DND-41 (cell line): ENCODE results near the gene RAB8A.

ENCODE experiments used
- ATAC-seq: fragments of 200-7000 bp; cut with Tn5 transposase; 3 replicates; pipeline ENCODE4 v1.9.1; 2021; ENCODE audit warnings: low read depth; ENCODE audit not compliant: insufficient read depth
- DNase-seq: peaks from one replicate; pipeline ENCODE4 v3.0.0-alpha.2; 2020
- H2AFZ ChIP-seq: 2 replicates; pipeline ENCODE4 v1.6.0; 2012; ENCODE audit warnings: low read depth, low read length
- H3K27ac ChIP-seq: 2 replicates; pipeline ENCODE4 v1.5.1; 2012; ENCODE audit warnings: low read length, inconsistent platforms
- H3K27me3 ChIP-seq: fragments of 200-600 bp; sonication (generic); 2 replicates; pipeline ENCODE4 v1.6.0; 2012; ENCODE audit warnings: low read length, mild to moderate bottlenecking, inconsistent platforms; ENCODE audit not compliant: insufficient read depth, poor library complexity
- H3K36me3 ChIP-seq: 2 replicates; pipeline ENCODE4 v1.5.1; 2012; ENCODE audit warnings: low read length, inconsistent platforms; ENCODE audit not compliant: insufficient read depth
- H3K4me1 ChIP-seq: 2 replicates; pipeline ENCODE4 v1.5.1; 2012; ENCODE audit warnings: mild to moderate bottlenecking, low read length; ENCODE audit not compliant: insufficient read depth
- H3K4me2 ChIP-seq: 2 replicates; pipeline ENCODE4 v1.6.0; 2012; ENCODE audit warnings: mild to moderate bottlenecking, moderate library complexity, low read length, inconsistent platforms; ENCODE audit not compliant: insufficient read depth
- H3K4me3 ChIP-seq, 2 experiments: fragments of 200-600 bp in 1 of 2; shearing (Covaris generic) in 1 of 2; 2 replicates each; pipeline ENCODE4 v1.5.1; 2012 to 2016; ENCODE audit warnings: inconsistent platforms in 2 of 2, low read length in 2 of 2, mild to moderate bottlenecking in 2 of 2, low read depth in 1 of 2, moderate library complexity in 1 of 2
- H3K79me2 ChIP-seq: 2 replicates; pipeline ENCODE4 v1.6.0; 2012; ENCODE audit warnings: low read length, inconsistent platforms; ENCODE audit not compliant: insufficient read depth
- H3K9ac ChIP-seq: 2 replicates; pipeline ENCODE4 v1.6.0; 2012; ENCODE audit warnings: low read depth, mild to moderate bottlenecking, inconsistent platforms, low read length, moderate library complexity
- H3K9me3 ChIP-seq: 2 replicates; pipeline ENCODE4 v1.5.1; 2012; ENCODE audit warnings: low read length, moderate library complexity, mild to moderate bottlenecking, inconsistent platforms; ENCODE audit not compliant: insufficient read depth, severe bottlenecking
- H4K20me1 ChIP-seq: 2 replicates; pipeline ENCODE4 v1.6.0; 2012; ENCODE audit warnings: low read length; ENCODE audit not compliant: insufficient read depth
- EZH2 ChIP-seq: IDR thresholded peaks from 3 replicates; pipeline ENCODE4 v1.6.1; 2012; ENCODE audit warnings: borderline replicate concordance, low read depth, mild to moderate bottlenecking, moderate library complexity, low read length, inconsistent platforms; ENCODE audit not compliant: severe bottlenecking
- TF ChIP-seq, protein P1 (sequence below): IDR thresholded peaks from 2 replicates; pipeline ENCODE4 v1.5.1; 2012; ENCODE audit warnings: borderline replicate concordance, low read length, moderate library complexity, mild to moderate bottlenecking; ENCODE audit not compliant: poor library complexity, severe bottlenecking; ENCODE audit errors: extremely low read depth

The RAB8A gene

DNA sequence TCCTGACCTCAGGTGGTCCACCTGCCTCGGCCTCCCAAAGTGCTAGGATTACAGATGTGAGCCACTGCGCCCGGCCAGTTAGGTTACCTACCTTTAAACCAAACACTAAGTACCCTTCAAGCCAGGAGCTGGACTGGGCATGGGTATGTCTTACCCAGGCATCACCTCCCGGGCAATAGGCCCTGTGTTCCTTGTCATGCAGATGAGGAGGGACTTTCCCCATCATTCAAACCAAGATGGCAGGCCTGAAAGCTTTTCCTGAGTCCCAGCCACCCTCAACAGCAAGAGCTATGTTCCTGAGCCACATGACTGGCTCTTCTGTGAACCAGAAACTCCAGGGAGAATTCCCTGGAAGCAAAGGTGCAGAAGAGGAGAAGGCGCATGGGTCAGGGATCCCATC, 9.5 kb downstream of the RAB8A start:
- ATAC-seq (no peak), DNase-seq (no peak)
- Histone ChIP-seq H3K9ac (no peak overlapping the region), H3K4me2 (no peak overlapping the region), H3K9me3 (no peaks in the 10 kb centered on the region), H2AFZ (no peak overlapping the region), H3K27ac (no peak overlapping the region), H3K36me3 (peaks cover 89% of the 10 kb centered on the region), H4K20me1 (peaks cover 49% of the 10 kb centered on the region), H3K4me3 (no peak overlapping the region), H3K79me2 (peaks cover 34% of the 10 kb centered on the region), H3K27me3 (no peaks in the 10 kb centered on the region), H3K4me1 (no peaks in the 10 kb centered on the region)
- TF ChIP-seq EZH2 = no peak
- TF ChIP-seq, protein P1, sequence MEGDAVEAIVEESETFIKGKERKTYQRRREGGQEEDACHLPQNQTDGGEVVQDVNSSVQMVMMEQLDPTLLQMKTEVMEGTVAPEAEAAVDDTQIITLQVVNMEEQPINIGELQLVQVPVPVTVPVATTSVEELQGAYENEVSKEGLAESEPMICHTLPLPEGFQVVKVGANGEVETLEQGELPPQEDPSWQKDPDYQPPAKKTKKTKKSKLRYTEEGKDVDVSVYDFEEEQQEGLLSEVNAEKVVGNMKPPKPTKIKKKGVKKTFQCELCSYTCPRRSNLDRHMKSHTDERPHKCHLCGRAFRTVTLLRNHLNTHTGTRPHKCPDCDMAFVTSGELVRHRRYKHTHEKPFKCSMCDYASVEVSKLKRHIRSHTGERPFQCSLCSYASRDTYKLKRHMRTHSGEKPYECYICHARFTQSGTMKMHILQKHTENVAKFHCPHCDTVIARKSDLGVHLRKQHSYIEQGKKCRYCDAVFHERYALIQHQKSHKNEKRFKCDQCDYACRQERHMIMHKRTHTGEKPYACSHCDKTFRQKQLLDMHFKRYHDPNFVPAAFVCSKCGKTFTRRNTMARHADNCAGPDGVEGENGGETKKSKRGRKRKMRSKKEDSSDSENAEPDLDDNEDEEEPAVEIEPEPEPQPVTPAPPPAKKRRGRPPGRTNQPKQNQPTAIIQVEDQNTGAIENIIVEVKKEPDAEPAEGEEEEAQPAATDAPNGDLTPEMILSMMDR = no peak

DNA sequence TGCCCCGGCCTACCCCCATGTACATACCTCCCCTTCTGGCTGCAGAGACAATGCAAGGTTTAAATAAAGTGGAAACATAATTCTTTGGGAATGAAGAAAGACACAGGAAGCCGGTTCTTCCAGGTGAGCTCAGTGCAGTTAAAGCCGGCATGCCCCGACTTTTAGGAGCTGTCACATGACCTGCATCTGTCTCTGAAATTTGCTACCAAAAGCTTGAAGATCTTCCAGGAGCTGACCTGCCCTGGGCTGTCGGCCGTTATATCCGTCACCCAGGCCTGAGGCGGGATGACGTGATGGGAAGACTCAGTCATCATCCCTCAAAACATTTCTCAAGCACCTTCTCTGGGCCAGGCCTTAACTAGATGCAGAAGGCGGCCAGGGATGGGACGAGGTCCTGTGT, 10.3 kb downstream of the RAB8A start:
- TF ChIP-seq, protein P1 = no peak
- no peak for TF ChIP-seq EZH2
- DNase-seq (no peak), ATAC-seq (no peak)
- peaks cover 93% of the 10 kb centered on the region for H3K36me3 ChIP-seq
- no peak overlapping the region for H2AFZ ChIP-seq
- no peaks in the 10 kb centered on the region for H3K4me1 ChIP-seq
- H3K4me2 ChIP-seq = no peak overlapping the region
- peaks cover 43% of the 10 kb centered on the region for H4K20me1 ChIP-seq
- H3K27ac ChIP-seq = no peak overlapping the region
- H3K9ac ChIP-seq = no peak overlapping the region
- no peaks in the 10 kb centered on the region for H3K27me3 ChIP-seq
- H3K79me2 ChIP-seq = peaks cover 25% of the 10 kb centered on the region
- H3K9me3 ChIP-seq = no peaks in the 10 kb centered on the region
- H3K4me3 ChIP-seq = no peak overlapping the region

DNA sequence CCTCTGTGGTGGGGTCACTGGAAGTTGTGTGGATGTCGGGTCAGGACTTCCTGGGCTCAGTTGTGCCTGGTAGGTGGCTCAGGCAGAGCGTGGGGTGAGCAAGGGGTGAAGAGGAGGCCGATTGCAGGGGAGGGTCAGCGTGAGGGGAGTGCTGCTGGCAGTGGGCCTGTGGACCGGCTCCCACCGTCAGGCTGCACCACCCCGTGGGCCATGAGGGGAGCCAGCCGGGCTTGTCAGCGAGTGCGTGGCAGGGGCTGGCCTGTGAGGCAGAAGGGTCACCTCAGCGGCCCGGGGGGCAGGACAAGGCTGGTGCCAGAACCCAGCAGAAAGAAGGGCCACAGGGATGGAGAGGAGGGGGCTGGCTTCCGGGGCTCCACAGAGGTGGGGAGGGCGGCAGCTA, 13.3 kb downstream of the RAB8A start:
- no peak for ATAC-seq
- H3K36me3 ChIP-seq = peaks cover 97% of the 10 kb centered on the region
- no peak overlapping the region for H3K9ac ChIP-seq
- H3K27ac ChIP-seq = no peak overlapping the region
- no peaks in the 10 kb centered on the region for H3K9me3 ChIP-seq
- H3K79me2 ChIP-seq = peaks cover 7% of the 10 kb centered on the region
- DNase-seq = no peak
- TF ChIP-seq, protein P1 = no peak
- no peak for TF ChIP-seq EZH2
- H3K4me1 ChIP-seq = no peaks in the 10 kb centered on the region
- H4K20me1 ChIP-seq = peaks cover 38% of the 10 kb centered on the region
- H2AFZ ChIP-seq = no peak overlapping the region
- H3K4me3 ChIP-seq = no peak overlapping the region
- no peak overlapping the region for H3K4me2 ChIP-seq
- H3K27me3 ChIP-seq = no peaks in the 10 kb centered on the region

DNA sequence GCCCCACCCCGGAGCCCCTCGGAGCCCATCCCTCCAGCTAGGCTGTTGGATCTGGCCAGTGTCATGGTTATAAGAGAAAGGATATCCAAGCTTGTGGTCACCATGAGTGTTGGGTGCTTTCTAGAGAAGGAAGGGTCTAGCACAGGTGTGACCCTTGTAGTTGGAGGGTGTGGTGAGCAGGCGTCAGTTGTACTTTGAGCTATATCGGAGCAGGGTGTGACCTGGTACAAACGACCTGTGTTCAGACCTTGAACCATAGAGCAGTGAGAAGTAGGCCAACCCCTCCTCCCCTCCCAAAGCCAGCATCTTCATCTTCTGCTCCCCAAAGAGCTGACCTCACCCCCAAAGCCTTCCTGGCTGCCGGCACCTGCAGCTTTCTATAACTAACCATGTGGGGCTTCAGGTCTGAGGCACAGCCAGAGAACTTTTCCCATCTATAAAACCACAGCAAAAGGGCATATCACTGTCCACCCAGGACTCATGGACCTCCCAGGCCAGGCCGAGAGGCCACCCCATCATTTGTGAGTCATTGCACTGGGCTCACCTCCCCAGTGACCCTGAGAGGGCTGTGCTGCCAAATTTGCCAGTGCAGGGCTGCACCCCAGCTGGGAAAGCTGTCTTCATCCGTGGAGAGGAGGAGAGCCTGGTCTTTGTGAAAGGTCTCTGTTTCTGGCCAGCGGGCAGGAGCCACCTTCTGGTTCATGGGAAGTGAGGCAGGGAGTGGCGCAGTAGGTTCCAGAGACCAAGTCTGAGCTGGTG, 14.2 kb downstream of the RAB8A start:
- H3K79me2 ChIP-seq = peaks cover 7% of the 10 kb centered on the region
- H3K4me1 ChIP-seq = no peaks in the 10 kb centered on the region
- no peak for DNase-seq
- no peak overlapping the region for H3K27ac ChIP-seq
- no peak overlapping the region for H3K4me3 ChIP-seq
- H3K9me3 ChIP-seq = no peaks in the 10 kb centered on the region
- TF ChIP-seq, protein P1 = no peak
- no peak for TF ChIP-seq EZH2
- H3K4me2 ChIP-seq = no peak overlapping the region
- no peaks in the 10 kb centered on the region for H3K27me3 ChIP-seq
- H2AFZ ChIP-seq = no peak overlapping the region
- peaks cover 38% of the 10 kb centered on the region for H4K20me1 ChIP-seq
- peaks cover 97% of the 10 kb centered on the region for H3K36me3 ChIP-seq
- ATAC-seq = no peak
- H3K9ac ChIP-seq = no peak overlapping the region
